ENCODE results near the gene AGXT.

AGXT gene

DNA sequence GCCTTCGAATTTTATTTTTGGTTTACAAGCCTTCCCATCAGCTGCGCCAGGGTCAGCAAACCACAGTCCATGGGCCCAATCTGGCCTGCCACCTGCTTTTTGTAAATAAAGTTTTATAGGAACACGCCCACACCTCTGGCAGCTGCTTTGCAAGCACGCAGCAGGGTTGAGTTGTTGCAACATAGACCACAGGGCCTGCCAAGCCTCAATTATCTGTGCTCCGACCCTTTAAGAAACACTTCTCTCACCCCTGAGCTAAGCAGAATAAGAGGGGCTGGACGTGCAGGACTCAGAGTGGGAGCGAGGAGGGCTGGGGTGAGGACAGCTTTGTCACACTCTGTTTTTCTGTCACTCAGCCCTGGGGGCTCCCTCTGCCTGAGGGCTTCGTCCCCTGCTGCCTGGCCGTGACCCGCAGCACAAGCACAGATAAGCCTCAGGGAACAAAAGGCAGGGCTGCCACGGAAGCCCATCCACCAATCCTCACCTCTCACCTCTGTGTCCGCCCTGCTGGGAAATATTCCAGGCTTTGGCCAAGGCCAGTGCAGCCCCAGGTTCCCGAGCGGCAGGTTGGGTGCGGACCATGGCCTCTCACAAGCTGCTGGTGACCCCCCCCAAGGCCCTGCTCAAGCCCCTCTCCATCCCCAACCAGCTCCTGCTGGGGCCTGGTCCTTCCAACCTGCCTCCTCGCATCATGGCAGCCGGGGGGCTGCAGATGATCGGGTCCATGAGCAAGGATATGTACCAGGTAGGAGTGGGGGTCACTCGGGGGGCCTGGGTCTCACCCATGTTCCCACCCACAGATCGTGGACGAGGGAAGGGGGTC is at the start of gene AGXT:
AGXT (plus strand) TSS at position 539 of the 823 bp plus-strand sequence; CDS start at position 581, 42 bp downstream.
- no peak for DNase-seq (ENCODE audit: low read depth in 3 of 3)

DNA sequence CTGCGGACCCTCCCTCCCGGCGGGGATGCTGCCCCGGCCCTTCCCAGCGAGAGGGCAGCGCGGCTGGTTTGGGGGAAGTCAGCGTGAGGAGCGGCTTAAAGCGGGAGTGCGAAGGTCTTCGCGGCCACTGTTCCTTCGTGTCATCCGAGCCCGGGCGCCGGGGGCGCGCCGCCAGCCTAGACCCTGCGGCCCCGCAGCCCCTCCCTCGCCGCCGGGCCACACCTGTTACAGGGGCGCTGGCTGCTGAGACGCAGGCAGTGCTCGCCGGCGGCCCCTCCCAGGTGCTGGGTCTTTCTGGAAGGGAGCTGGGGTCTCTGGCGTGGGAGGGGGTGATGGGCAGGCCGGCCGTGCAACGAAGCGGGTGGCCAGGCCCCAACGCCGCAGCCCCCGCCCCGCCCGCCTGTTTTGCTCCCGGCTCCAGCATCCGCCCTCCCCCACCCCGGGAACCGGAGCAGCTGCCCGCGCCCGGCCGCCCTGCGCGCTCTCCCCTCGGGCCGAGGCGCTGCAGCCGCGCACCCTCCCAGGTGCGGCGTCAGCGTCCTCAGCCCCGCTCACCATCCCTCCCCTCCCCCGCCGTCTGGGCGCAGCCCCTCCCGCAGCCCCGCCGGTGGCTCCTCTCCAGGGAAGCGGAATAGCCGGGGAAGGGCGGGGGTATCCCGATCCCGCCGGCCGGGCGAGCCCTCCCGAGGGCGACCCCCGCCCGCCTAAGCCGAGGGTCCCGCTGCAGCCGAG is 49.3 kb upstream of the AGXT start:
- no peak for DNase-seq (ENCODE audit: low read depth in 3 of 3)

GRCh38 chr2:240819858-240820606 is 48.6 kb upstream of the AGXT start, which contains the start of gene KIF1A:
Gene KIF1A (minus strand): TSS chr2:240820219. CDS start chr2:240797752, 22,467 bp downstream.
- no peak for DNase-seq (ENCODE audit: low read depth in 3 of 3)

DNA sequence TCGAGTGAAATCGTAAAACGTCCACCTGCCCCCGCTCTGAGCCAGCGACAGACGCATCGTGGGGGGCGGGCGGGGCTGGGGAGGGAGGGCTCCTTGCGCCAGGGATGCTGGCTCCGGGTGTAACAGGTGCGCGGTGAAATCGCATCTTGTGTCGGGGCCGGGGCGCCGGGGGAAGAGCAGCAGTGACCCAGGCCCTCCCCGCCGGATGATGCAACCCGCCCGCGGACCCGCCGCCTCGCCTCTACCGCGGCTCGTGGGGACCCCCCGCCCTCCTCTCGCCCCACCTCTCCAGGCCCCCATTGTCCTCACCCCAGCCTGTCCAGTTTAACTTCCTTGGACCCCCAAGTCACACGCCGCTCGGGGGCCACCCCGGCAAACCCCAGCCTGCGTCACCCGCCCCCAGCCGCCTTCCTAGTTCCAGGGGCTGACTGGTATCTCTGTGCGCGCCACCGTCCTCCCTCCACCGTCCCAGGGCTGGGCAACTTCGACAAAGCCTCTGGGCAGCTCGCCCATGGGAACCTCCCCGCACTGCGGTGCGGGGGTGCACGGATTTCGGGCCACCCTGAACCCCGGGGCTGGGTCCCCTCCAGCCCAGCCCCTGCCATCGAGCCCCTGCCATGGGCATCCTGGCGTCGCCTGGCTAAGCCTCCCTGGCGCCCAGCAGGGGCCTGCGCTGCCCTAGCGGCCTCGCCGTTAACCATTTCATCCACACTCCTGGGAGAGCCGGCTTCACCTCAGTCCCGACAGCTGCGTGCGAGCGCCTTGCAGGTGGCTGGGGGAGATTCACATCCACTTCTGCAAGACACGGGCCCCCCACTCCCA is 47.8 kb upstream of the AGXT start:
- DNase-seq (ENCODE audit: low read depth in 3 of 3) = no peak

DNA sequence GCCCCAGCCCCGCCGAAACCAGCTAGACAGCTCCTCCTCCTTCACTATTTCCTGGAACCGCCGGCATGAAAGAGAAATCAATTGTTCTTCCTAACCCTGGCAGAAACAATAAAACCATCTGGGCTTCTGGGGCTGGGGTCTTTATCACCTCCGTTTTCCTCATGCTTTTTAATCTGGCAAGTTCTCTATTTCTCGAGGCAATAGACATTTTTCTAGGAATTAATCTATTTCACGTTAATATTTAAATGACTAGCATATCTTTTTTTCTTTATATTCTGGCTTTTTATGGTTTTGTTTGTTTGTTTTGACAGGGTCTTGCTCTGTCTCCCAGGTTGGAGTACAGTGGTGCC is 47.2 kb upstream of the AGXT start:
- no peak for DNase-seq (ENCODE audit: low read depth in 3 of 3)

DNA sequence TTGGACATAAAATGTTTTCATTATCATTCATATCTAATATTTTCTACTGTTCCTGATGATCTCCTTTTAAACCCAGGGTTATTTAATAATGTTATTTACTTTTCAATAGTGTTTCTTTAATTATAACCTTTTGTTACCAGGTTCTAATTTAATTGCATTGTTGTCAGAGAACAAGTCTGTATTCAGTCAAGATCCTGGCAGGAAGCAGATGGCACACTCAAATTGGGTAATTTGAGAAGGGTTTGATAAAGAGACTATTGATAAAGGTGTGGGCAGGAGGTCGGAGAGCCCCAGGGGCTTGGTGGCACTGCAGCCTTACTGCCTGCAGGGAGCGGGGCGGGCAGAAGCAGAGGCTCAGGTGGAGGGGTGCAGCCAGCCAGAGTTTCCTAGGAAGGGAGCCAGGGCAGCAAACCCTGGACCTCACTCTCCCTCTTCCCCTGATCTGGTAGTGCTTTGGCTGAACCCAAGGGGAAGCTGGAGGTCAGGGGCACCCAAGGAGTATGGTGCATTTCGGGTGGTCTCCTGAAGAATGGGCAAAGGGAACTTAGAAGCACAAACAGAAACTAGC is 46.3 kb upstream of the AGXT start:
- DNase-seq (ENCODE audit: low read depth in 3 of 3) = no peak

- no peak for DNase-seq (ENCODE audit: low read depth in 3 of 3)
Observed at GRCh38 chr2:240823449-240824336, 44.9 kb upstream of the AGXT start.

DNA sequence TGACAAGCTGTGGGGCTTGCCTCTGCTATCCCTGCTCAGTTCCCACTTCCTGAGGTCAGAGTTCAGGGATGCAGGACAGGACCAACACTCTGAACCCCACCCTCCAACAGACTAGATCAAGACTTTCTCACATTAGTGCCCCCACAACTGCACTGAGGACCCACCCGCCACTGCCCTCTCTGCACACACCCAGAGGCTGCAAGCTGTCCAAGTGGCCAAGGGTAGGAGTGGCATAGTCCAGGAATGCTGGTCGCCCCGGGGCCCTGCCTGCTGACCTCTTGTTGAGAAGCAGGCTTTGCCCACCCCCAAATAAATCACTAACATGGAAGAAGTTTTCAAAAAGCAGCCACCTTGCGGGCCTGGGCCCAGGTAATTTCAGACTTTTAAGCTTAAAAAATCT is 43.1 kb upstream of the AGXT start:
- DNase-seq (ENCODE audit: low read depth in 3 of 3) = no peak

DNA sequence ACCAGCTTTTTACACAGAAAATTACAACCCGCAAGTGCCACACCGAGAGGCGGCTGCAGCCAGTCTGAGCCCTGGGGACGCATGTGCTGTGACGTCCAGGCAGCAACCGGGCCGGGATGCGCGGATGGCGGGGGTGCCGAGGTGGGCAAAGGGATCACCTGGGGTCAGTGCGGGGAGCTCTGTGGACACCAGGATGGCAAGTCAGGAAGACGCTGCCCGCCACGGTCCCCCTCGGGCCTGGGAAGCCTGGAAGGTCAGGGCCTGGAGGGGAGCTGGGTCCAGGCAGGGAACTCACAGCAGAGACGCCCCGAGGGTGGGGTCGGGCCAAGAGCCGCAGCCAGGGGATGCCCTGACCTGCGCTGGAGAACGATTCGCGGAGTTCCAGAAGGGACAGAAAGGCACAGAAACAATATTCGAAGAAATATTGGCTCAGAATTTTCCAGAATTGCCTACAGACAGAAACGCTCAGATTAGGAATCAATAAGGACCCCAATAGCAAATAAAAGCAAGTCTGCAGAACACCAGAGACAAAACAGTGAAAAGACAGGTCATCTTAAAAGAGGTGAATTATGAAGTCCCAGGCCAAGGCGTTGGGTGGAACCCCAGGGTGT is 36.9 kb upstream of the AGXT start:
- no peak for DNase-seq (ENCODE audit: low read depth in 3 of 3)

DNA sequence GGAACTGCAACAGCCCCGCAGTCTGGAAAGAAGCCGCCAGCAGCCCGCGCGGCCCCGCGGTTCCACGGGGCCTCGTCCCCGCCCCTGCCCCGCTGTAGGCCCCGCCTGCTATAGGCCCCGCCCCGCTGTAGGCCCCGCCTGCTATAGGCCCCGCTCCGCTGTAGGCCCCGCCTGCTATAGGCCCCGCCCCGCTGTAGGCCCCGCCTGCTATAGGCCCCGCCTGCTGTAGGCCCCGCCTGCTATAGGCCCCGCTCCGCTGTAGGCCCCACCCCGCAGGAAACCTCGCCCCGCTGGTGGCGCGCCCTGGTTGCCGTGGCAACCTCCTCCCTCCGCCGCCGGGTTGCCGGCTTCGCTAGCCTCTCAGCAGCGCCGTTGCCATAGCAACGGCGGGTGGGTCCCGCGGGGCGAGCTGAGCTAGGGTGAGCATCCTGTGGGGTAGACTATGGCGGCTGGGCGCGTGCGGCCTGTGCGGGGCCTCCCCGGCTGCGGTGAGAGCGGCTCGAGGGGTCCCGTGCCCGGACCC is 36.4 kb upstream of the AGXT start:
- peak; percentile 89 to 96 (median 95) for DNase-seq (ENCODE audit: low read depth in 3 of 3)

DNA sequence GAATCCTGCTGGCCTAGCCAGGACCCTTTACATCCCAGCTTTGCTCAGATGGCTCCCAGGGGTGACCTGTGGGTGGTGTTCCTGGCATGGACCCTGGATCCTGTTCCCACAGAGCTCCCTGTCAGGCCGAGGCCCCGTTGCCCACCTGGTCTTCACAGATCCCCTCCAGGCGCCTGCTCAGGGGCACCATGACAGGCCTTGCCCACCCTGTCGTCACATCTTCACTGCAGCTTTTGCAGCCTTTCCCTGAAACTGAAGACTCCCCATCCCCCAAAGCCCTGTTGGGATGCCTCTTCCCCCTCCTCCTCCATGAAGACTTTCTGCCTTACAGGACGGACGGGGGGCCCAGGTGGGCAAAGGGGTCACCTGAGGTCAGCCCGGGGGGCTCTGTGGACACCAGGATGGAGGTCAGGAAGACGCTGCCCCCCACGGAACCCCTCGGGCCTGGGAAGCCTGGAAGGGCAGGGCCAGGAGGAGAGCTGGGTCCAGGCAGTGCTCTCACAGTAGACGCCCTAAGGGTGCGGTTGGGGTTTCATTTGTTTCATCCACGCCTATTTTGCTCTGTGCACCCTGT is 35.6 kb upstream of the AGXT start:
- DNase-seq (ENCODE audit: low read depth in 3 of 3) = no peak

GRCh38 chr2:240833724-240834285 is 34.8 kb upstream of the AGXT start:
- DNase-seq (ENCODE audit: low read depth in 3 of 3) = no peak

DNA sequence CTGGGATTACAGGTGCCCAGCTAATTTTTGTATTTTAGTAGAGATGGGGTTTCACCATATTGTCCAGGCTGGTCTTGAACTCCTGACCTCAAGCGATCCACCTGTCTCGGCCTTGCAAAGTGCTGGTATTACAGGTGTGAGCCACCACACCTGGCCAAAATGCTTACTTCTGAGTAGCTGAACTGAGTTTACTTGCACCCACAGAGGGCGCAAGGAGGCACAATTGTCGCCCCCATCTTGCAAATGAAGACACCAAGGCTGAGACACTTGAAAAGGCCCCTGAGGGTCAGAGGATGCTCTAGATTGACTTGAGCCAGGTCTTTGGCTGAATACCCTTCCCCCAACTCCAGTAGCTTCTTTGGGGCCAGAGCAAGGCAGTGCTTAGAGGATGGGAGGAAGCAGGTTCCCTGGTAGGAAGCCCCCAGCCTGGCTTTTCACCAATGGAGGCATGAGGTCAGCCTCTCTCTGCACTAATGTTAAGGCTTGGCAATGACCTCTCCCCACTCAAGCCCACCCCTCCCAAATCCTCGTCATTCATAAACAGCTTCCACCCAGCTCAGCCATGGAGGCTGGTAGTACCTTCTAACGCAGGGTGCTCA is 34.1 kb upstream of the AGXT start:
- DNase-seq (ENCODE audit: low read depth in 3 of 3) = no peak

DNA sequence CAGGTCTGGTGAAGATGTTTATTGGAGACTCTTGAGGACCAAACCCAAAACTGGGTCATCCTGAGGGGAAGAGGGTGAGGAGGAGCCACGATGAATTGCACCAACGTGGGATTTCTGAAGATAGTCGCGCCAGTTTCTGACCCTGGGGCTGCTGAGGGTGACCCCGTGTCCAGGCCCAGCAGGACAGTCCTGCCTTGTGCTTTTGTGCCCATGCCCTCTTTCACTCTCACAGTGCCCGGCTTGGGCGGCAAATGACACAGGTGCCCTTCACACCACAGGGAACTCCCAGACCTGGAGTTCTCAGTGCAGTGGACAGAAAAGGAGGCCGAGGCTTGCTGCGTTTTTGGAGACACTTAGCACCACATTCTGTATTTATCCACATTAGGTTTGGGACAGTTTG is 33.1 kb upstream of the AGXT start:
- no peak for DNase-seq (ENCODE audit: low read depth in 3 of 3)

GRCh38 chr2:240836781-240837467 is 31.7 kb upstream of the AGXT start:
- no peak for DNase-seq (ENCODE audit: low read depth in 3 of 3)

DNA sequence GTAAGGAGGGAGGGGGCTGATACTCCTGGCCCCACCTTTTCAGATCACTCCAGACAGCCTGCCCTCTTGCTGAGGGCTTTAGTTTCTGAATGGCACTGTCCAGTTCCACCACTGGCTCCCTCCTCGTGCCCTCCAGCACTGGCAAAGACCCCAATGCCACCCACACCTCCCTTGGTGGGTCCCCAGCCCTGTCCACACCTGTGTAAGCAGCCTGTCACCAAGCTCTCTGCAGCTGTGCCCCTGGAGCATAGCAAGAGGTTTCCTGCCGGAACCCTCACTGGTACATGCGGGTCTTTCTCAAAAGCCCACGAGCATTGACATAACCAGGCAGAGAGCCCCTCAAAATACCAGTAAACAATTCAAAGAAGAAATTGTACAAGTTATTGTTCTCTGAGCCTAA is 31.0 kb upstream of the AGXT start:
- no peak for DNase-seq (ENCODE audit: low read depth in 3 of 3)

All from stimulated activated CD4-positive, alpha-beta T cell treated with anti-CD3 and anti-CD28 coated beads, TNF-alpha, amount 100 ng/mL, for 4 hours (primary cell).